Stimulated activated CD4-positive, alpha-beta T cell treated with anti-CD3 and anti-CD28 coated beads, TNF-alpha, amount 100 ng/mL, for 48 hours (primary cell): Measurements from ENCODE around the gene TYRO3.
A peak's percentile ranks its signal among the peaks of the same experiment; 100 is the strongest.

ENCODE experiments used
- DNase-seq, 3 donors: peaks; one replicate each; pipeline ENCODE4 v3.0.0-alpha.2; 2020; ENCODE audit warnings: low read depth in 3 of 3

TYRO3 gene

GRCh38 chr15:41603941-41604911 lies 45.2 kb downstream of the TYRO3 start:
- peak in 2 of 3 donors; percentile 15 to 48 for DNase-seq

GRCh38 chr15:41605566-41605965 lies 46.6 kb downstream of the TYRO3 start:
- no peak for DNase-seq

- no peak for DNase-seq
These were observed 48.0 kb downstream of the TYRO3 start for GRCh38 chr15:41606997-41607396.

- no peak for DNase-seq
These were observed 50.1 kb downstream of the TYRO3 start for GRCh38 chr15:41609123-41609522.

- no peak for DNase-seq
These were observed 51.0 kb downstream of the TYRO3 start for GRCh38 chr15:41610048-41610447.

- no peak for DNase-seq
These were observed 61.7 kb downstream of the TYRO3 start for GRCh38 chr15:41620536-41621199.

GRCh38 chr15:41621200-41622193 lies 62.5 kb downstream of the TYRO3 start:
- DNase-seq, result peak; percentile 55 to 78 (median 68)

GRCh38 chr15:41622901-41623300 lies 63.9 kb downstream of the TYRO3 start:
- no peak for DNase-seq

GRCh38 chr15:41627203-41627602 lies 68.2 kb downstream of the TYRO3 start:
- no peak for DNase-seq

- no peak for DNase-seq
These were observed 70.5 kb downstream of the TYRO3 start for GRCh38 chr15:41629463-41629862.

- DNase-seq, result no peak
These were observed 70.9 kb downstream of the TYRO3 start for GRCh38 chr15:41629883-41630282.

GRCh38 chr15:41630616-41631217 lies 71.7 kb downstream of the TYRO3 start:
- no peak for DNase-seq

GRCh38 chr15:41631880-41632470 lies 73.0 kb downstream of the TYRO3 start:
- no peak for DNase-seq
